Measurements from ENCODE around the gene TMCC3.

Gene TMCC3

GRCh38 chr12:94575645-94576403 is 74.5 kb downstream of the TMCC3 start:
- no peak for DNase-seq (ENCODE audit: low read depth)
- no peak for TF ChIP-seq CTCF (IDR thresholded peaks at IDR 0.05; ENCODE audit: low read depth, low read length, missing control alignments)
- no peak overlapping the region for H3K4me3 ChIP-seq (ENCODE audit: low read depth, low read length)

GRCh38 chr12:94575024-94575423 is 75.3 kb downstream of the TMCC3 start:
- TF ChIP-seq CTCF (IDR thresholded peaks at IDR 0.05; ENCODE audit: low read depth, low read length, missing control alignments): no peak
- no peak for DNase-seq (ENCODE audit: low read depth)
- H3K4me3 ChIP-seq (ENCODE audit: low read depth, low read length): no peak overlapping the region

GRCh38 chr12:94571556-94571955 is 78.8 kb downstream of the TMCC3 start:
- no peak overlapping the region for H3K4me3 ChIP-seq (ENCODE audit: low read depth, low read length)
- no peak for TF ChIP-seq CTCF (IDR thresholded peaks at IDR 0.05; ENCODE audit: low read depth, low read length, missing control alignments)
- DNase-seq (ENCODE audit: low read depth): no peak

GRCh38 chr12:94570161-94570560 is 80.2 kb downstream of the TMCC3 start:
- TF ChIP-seq CTCF (IDR thresholded peaks at IDR 0.05; ENCODE audit: low read depth, low read length, missing control alignments): no peak
- DNase-seq (ENCODE audit: low read depth): no peak

GRCh38 chr12:94567761-94568160 is 82.6 kb downstream of the TMCC3 start:
- H3K4me3 ChIP-seq (ENCODE audit: low read depth, low read length): no peak overlapping the region
- no peak for DNase-seq (ENCODE audit: low read depth)
- TF ChIP-seq CTCF (IDR thresholded peaks at IDR 0.05; ENCODE audit: low read depth, low read length, missing control alignments): no peak

More at GRCh38 chr12:94570161-94570560, 80.2 kb downstream of the TMCC3 start:
- H3K4me3 ChIP-seq (ENCODE audit: low read depth, low read length): no peak overlapping the region

- no peak overlapping the region for H3K4me3 ChIP-seq (ENCODE audit: low read depth, low read length)
- TF ChIP-seq CTCF (IDR thresholded peaks at IDR 0.05; ENCODE audit: low read depth, low read length, missing control alignments): no peak
- DNase-seq (ENCODE audit: low read depth): no peak
Measured at GRCh38 chr12:94566345-94566744, 84.0 kb downstream of the TMCC3 start.

GRCh38 chr12:94565683-94566082 is 84.7 kb downstream of the TMCC3 start:
- H3K4me3 ChIP-seq (ENCODE audit: low read depth, low read length): no peak overlapping the region
- no peak for TF ChIP-seq CTCF (IDR thresholded peaks at IDR 0.05; ENCODE audit: low read depth, low read length, missing control alignments)
- no peak for DNase-seq (ENCODE audit: low read depth)
